CD4-positive, alpha-beta T cell treated with Interferon alpha-2 for 1 hour (primary cell): ENCODE measurements around the gene SH3GL1.

Source experiments
- DNase-seq, 2 donors: peaks; one replicate each; pipeline ENCODE4 v3.0.0-alpha.2; 2020 to 2022

SH3GL1 gene

DNA sequence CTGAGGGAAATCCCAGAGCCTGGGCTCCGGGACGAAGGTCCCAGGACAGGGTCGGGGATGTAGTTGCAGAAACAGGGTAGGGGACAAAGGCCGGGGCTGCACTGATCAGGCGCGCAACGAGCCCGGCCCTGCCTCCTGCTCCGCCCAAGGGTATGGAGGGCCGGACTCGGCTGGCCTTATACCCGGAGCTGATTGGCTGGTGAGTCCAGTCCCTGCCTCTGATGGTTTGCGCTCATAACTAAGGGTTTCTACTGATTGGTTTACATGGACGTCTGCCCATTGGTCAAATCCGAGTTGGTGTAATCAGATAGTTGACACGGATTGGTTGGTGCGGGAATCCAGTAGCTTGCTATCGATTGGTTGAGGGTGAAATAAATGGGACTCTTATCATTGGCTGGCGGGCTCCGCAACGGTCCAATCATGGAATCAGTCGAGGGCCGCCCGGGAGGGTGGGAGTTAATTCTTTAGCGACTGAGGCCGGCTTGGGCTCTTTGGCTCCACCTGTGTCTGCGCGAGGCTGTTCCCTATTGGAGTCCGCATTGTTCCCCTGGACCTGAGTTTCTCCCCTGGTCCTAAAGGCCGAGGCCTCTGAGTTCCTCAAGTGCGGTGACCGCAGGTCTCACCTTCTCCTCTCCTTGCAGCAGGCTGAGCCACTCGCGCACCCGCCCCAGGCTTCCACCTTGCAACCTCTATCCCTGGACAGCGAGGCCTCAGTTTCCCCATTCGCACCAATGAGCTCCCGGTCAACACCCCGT lies 57.6 kb downstream of the SH3GL1 start:
- peak; percentile 97 to 99 for DNase-seq

DNA sequence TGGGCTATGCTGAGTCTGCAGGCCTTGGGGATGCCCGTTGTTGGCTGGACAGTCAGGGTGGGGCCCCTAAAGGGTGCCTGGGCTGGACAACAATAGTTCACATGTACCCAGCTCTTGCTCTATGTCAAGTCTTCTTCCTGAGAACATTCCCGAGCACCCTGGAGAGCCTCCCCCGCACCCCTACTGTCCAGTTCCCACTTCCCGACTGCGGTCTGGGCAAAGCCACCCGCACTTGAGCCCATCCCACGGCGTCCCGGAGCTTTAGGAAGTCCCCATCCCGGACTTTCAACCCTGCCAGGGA lies 58.1 kb downstream of the SH3GL1 start:
- DNase-seq, result no peak

DNA sequence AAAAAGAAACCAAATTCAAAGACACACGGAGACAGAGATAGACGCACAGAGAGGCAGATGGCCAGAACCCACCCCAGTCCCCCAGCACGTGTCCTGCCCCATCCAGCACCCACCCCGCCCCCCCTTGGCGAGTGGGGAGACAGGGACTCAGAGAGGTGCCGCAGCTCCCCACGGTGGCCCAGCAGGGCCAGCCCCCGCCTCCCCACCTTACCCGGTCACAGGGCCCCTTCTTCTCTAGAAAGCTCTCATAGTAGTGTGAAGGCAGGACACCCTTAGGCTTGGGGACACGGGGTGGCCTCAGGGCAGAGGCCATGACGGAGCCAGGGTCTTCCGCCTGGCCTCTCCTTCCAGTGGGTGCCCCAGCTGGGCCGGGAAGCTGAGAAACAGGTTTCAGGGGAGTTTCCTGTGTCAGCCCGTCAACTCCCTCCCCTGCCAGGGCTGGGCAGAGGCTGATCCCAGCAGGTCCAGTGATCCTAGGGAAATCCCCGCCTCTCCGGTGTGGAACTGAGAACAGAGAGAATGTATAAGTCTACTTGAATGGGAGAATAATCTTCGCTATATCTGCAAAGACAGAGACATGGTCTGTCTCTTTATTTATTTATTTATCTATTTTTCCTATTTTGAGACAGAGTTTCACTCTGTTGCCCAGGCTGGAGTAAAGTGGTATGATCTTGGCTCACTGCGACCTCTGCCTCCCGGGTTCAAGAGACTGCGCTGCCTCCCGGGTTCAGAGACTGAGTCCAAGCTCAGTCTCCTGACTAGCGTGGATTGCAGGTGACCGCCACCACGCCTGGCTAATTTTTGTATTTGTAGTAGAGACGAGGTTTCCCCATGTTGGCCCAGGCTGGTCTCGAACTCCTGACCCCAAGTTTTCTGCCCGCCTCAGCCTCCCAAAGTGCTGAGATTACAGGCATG lies 61.6 kb downstream of the SH3GL1 start, which contains the start of gene STAP2:
Gene STAP2 (minus strand): TSS at position 387 of the 915 bp plus-strand sequence. CDS start 74 bp downstream, at position 313.
- peak; percentile 13 to 26 for DNase-seq

DNA sequence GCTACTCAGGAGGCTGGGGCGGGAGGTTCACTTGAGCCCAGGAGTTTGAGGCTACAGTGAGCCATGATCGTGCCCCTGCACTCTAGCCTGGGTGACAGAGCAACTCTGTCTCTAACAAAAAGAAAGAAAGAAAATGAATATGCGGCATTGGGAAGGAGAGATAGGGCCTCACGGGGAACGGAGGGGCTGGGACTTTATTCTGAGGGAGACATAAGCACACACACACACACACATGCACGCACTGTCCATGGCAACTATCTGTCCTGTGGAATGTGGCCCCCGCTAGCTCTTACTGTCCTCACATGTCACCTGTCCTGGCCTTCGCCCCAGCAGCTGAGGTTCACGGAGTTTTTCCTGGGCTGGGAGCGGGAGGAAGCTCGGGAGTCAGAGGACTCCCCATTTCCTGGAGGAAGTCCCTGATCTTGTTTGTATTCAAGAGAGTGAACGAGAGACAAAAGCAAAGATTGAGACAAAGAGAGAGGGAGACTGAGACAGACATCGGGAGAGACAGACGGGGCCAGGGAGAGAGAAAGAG lies 62.4 kb downstream of the SH3GL1 start:
- no peak for DNase-seq

GRCh38 chr19:4334929-4335570 lies 65.3 kb downstream of the SH3GL1 start:
- DNase-seq, result no peak

DNA sequence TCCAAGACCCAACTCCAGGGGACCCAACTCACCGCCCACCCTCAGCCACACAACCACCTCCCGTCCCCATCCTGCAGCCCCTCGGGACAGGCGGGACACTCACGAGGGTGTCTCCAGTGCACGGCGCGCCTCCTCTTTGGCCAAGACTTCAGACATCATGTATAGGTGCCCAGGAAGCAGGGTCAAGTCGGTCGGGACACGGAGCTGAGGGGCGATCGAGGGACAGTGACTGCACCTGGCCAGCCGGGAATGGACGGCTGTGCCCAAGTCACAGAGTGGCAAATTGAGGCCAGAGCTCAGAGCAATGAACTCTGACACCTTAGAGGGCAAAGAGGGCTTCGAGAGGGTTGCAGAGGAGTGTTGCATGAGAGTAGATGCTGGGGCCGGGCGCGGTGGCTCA lies 70.5 kb downstream of the SH3GL1 start:
- DNase-seq, result no peak

GRCh38 chr19:4328991-4329681 lies 71.2 kb downstream of the SH3GL1 start:
- DNase-seq, result peak in 1 of 2 donors; percentile 43

- peak; percentile 95 to 96 for DNase-seq
Observed at GRCh38 chr19:4328243-4328990, 71.9 kb downstream of the SH3GL1 start.

- no peak for DNase-seq
Observed at GRCh38 chr19:4327877-4328242, 72.5 kb downstream of the SH3GL1 start.

DNA sequence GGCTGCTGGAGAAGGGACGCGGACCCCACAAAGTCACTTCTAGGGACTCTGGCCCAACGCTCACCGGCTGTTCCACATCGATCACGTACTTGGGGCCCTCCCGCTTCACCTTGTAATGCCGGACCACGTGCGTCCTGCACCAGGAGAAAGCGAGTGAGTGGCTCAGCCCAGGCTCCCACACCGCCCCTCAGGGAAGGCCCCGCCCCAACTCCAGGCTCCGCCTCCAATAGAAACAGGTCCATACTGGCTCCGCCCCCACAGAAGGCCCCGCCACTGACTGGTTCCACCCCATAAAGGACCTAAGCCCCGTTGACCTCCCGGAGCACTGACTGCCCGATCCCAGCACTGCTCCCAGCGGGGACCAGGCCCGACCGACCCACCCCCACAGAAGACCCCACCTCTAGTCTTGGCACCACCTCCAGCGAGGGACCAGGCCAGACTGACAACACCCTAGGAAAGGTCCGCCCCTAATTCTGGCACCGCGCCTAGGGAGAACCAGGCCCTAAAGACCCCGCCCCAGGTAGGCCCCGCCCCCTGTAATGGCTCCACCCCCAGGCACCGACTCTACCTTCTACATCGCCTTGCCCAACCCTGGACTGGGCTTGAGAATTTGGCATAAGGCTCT lies 73.0 kb downstream of the SH3GL1 start:
- DNase-seq, result peak; percentile 75 to 80

DNA sequence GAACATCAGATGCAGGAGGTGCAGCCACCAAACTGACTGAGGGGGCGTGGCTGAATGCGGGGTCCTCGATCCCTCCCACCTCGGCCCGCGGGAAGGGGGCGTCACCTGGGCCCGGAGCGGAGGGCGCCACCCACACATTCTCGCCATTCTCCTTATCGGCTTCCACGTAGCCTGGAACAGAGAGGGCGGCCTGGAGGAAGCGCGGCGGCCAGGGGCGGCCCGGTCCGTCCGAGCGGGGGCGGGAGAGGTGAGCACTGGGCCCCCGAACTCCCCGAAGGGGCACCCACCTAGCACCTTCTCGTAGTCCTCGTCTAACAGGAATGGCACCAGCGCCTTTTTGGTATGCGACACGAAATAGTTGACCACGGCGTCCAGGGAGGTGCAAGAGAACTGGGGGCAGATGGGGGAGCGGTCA lies 73.5 kb downstream of the SH3GL1 start:
- peak in 1 of 2 donors; percentile 33 for DNase-seq

GRCh38 chr19:4326215-4326836 lies 74.0 kb downstream of the SH3GL1 start:
- DNase-seq, result no peak

DNA sequence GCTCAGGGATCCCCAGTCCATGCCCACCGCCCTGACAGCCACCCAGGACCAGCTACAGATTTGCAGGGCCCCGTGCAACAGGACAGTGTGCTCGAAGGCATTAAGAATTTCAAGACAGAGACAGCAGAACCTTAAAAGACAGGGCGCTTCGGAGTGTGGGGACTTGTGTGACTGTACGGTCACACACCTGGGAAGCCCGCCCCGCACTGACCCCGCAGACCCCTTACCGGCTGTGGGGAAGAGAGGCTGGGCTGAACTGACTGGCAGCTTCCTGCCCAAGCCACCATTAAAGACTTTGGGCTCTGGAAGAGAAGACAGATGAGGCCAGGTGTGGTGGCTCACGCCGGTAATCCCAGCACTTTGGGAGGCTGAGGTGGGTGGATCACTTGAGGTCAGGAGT lies 76.1 kb downstream of the SH3GL1 start:
- DNase-seq, result no peak

GRCh38 chr19:4323692-4324091 lies 76.7 kb downstream of the SH3GL1 start:
- no peak for DNase-seq

DNA sequence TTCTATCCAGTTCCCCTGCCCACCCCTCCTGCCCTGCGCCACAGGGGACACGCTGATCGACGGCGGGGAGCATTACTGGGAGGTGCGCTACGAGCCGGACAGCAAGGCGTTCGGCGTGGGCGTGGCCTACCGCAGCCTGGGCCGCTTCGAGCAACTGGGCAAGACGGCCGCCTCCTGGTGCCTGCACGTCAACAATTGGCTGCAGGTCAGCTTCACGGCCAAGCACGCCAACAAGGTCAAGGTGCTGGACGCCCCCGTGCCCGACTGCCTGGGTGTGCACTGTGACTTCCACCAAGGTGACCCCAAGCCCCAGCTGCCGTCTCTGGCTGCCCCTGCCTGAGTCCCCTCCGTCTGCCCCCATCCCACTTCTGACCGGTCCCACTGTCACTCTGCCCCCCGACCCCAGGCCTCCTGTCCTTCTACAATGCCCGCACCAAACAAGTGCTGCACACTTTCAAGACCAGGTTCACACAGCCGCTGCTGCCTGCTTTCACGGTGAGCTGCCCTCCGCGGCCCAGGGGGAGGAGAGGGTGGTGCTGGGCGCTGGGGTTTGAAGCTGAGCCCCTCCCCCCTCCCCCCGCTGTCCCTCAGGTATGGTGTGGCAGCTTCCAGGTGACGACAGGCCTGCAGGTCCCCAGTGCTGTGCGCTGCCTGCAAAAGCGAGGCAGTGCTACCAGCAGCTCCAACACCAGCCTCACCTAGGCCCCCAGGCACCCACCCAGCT lies 77.2 kb downstream of the SH3GL1 start:
- DNase-seq, result no peak

- no peak for DNase-seq
Observed at GRCh38 chr19:4320419-4320818, 79.9 kb downstream of the SH3GL1 start.

DNA sequence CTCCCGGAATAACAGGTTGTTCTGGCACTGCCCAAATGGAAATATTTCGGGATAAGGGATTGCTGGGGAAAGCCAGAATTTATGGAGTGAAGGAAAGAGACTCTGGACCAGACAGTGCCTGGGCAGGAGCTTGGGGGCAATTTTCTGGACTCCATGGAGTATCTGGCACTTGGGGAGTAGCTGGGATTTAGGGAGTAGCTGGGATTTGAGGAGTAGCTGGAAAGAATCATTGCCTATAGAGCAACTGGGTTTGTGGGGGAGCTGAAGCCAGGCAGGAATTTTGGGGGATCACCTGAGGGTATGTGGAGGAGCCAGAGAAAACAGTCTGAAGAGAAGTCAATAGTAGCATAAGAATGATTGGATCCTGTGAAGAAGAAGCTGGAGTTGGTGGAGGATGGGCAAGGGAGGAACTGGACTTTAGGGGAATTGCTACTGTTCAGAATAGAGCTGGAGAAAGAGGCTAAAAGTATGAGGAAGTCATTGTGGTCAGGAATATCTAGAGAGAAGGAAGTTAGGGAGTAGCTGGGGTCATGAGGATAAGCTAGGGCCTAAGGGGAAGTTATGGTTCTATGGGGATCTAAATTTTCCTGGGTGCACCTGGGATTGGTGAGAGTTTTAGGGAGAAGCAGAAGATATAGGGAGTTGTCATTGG lies 81.2 kb downstream of the SH3GL1 start:
- DNase-seq, result no peak

- DNase-seq, result no peak
Observed at GRCh38 chr19:4318460-4318859, 81.9 kb downstream of the SH3GL1 start.

DNA sequence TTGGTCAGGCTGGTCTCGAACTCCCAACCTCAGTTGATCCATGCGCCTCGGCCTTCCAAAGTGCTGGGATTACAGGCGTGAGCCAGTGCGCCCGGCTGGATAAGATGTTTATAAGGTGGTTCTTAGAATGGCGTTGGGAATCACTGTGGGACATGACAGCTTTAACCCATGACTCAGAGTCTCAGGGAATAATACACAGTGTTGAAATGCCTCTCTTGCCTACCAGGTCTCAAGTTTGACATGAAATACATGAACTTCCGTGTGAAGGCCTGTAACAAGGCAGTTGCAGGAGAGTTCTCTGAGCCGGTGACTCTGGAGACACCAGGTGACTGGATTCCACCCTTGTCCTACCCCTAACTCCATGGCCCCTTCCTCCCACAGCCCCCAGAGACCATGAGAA lies 83.4 kb downstream of the SH3GL1 start:
- no peak for DNase-seq
